ENCODE measurements around the gene JPT2.
"Not testable (repeated sequence)": the region's sequence is repeated elsewhere in the genome, so short reads cannot be mapped to it uniquely, and the experiment has no call there.

Gene JPT2

GRCh38 chr16:1731603-1732002 is 53.5 kb downstream of the JPT2 start:
- DNase-seq = no peak

GRCh38 chr16:1732071-1732470 is 54.0 kb downstream of the JPT2 start:
- DNase-seq = no peak

- DNase-seq = not testable (repeated sequence)
These were observed 54.5 kb downstream of the JPT2 start for GRCh38 chr16:1732551-1732987.

GRCh38 chr16:1734123-1734522 is 56.0 kb downstream of the JPT2 start:
- no peak for DNase-seq

- no peak for DNase-seq
These were observed 56.7 kb downstream of the JPT2 start for GRCh38 chr16:1734816-1735215.

GRCh38 chr16:1740234-1740633 is 62.2 kb downstream of the JPT2 start:
- DNase-seq = no peak

- DNase-seq = no peak
These were observed 62.9 kb downstream of the JPT2 start for GRCh38 chr16:1740781-1741490.

- no peak for DNase-seq
These were observed 63.6 kb downstream of the JPT2 start for GRCh38 chr16:1741553-1742165.

- DNase-seq = no peak
These were observed 65.6 kb downstream of the JPT2 start for GRCh38 chr16:1743376-1744337.

GRCh38 chr16:1744338-1744840 is 66.3 kb downstream of the JPT2 start:
- DNase-seq = no peak

GRCh38 chr16:1745181-1745899 is 67.3 kb downstream of the JPT2 start:
- DNase-seq = no peak

- DNase-seq = no peak
These were observed 68.0 kb downstream of the JPT2 start for GRCh38 chr16:1745900-1746692.

- DNase-seq = no peak
These were observed 68.7 kb downstream of the JPT2 start for GRCh38 chr16:1746693-1747195.

GRCh38 chr16:1747934-1748333 is 69.9 kb downstream of the JPT2 start:
- no peak for DNase-seq

GRCh38 chr16:1749152-1750117 is 71.4 kb downstream of the JPT2 start:
- no peak for DNase-seq

All from hypothalamus (tissue), 51 donors.